GM12872 (cell line): ENCODE results near the gene FCAR.
"Not testable (repeated sequence)": the region's sequence is repeated elsewhere in the genome, so short reads cannot be mapped to it uniquely, and the experiment has no call there.

Experiments used
- TF ChIP-seq, protein P1 (sequence below): IDR thresholded peaks from 3 replicates; pipeline ENCODE4 v1.5.1; 2011; ENCODE audit warnings: low read depth, mild to moderate bottlenecking, low read length, moderate library complexity; ENCODE audit not compliant: insufficient read depth

FCAR gene

GRCh38 chr19:54873990-54874389 is at the start of gene FCAR:
FCAR (plus strand) TSS chr19:54874235; CDS start chr19:54874290, 55 bp downstream.
- TF ChIP-seq, protein P1, sequence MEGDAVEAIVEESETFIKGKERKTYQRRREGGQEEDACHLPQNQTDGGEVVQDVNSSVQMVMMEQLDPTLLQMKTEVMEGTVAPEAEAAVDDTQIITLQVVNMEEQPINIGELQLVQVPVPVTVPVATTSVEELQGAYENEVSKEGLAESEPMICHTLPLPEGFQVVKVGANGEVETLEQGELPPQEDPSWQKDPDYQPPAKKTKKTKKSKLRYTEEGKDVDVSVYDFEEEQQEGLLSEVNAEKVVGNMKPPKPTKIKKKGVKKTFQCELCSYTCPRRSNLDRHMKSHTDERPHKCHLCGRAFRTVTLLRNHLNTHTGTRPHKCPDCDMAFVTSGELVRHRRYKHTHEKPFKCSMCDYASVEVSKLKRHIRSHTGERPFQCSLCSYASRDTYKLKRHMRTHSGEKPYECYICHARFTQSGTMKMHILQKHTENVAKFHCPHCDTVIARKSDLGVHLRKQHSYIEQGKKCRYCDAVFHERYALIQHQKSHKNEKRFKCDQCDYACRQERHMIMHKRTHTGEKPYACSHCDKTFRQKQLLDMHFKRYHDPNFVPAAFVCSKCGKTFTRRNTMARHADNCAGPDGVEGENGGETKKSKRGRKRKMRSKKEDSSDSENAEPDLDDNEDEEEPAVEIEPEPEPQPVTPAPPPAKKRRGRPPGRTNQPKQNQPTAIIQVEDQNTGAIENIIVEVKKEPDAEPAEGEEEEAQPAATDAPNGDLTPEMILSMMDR, result no peak

- TF ChIP-seq, protein P1, result not testable (repeated sequence)
Measured at GRCh38 chr19:54832496-54832895, 41.5 kb upstream of the FCAR start, which contains the start of gene KIR2DS4. KIR2DS4 (plus strand) TSS chr19:54832676.

GRCh38 chr19:54850061-54850640 is 23.9 kb upstream of the FCAR start, which contains the start of gene KIR3DL2:
KIR3DL2 (plus strand) TSS chr19:54850443; CDS start chr19:54850476, 33 bp downstream.
- TF ChIP-seq, protein P1, result not testable (repeated sequence)

DNA sequence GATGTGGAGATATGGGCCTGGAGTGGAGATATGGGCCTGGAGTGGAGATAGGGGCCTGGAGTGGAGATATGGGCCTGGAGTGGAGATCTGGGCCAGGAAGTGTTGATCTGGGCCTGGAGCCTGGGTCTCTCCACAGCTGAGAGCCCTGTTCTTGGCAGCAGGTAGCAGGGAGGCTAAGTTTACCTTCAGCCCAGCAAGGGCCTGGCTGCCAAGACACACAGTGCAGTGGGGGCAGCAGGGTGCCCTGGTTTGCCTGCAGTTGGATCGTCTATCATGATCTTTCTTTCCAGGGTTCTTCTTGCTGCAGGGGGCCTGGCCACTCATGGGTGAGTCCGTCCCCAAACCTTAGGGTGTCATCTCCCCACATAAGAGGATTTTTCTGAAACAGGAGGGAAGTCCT is 23.1 kb upstream of the FCAR start:
- TF ChIP-seq, protein P1, result no peak

- TF ChIP-seq, protein P1, result no peak
Measured at GRCh38 chr19:54851353-54851752, 22.7 kb upstream of the FCAR start.

- TF ChIP-seq, protein P1, result no peak
Measured at GRCh38 chr19:54871696-54872095, 2.3 kb upstream of the FCAR start.

GRCh38 chr19:54875506-54875905 is 1.5 kb downstream of the FCAR start:
- TF ChIP-seq, protein P1, result no peak
